ENCODE data around the gene VDR.

The VDR gene

GRCh38 chr12:47848853-47849252, 55.9 kb downstream of the VDR start:
- H3K4me1 ChIP-seq (ENCODE audit: insufficient read depth, low read length): no peaks in the 10 kb centered on the region
- no peak for ATAC-seq (ENCODE audit: insufficient read depth, low read depth)
- no peak for TF ChIP-seq EZH2 (IDR thresholded peaks at IDR 0.05; ENCODE audit: borderline replicate concordance, low read depth, low read length, severe bottlenecking)
- TF ChIP-seq CTCF (IDR thresholded peaks at IDR 0.05; ENCODE audit: borderline replicate concordance, extremely low read depth, low read length, poor library complexity, severe bottlenecking): no peak
- H3K4me3 ChIP-seq (ENCODE audit: low read depth in 1 of 2, low read length in 2 of 2): no peak overlapping the region
- H3K9me3 ChIP-seq (ENCODE audit: insufficient read depth, low read length, severe bottlenecking): no peaks in the 10 kb centered on the region
- H4K20me1 ChIP-seq (ENCODE audit: insufficient read depth, low read length): 0 out of 2 replicates have a peak, but pooled peaks cover 2% of the 10 kb centered on the region
- H3K79me2 ChIP-seq (ENCODE audit: insufficient read depth, low read length): no peaks in the 10 kb centered on the region
- H3K27ac ChIP-seq (ENCODE audit: low read length): no peak overlapping the region
- no peaks in the 10 kb centered on the region for H3K36me3 ChIP-seq (ENCODE audit: insufficient read depth, low read length)
- H3K4me2 ChIP-seq (ENCODE audit: insufficient read depth, low read length): no peak overlapping the region
- DNase-seq: no peak
- peaks cover 6% of the 10 kb centered on the region for H3K27me3 ChIP-seq (ENCODE audit: insufficient read depth, low read length, poor library complexity)
- no peak overlapping the region for H2AFZ ChIP-seq (ENCODE audit: low read depth, low read length)
- no peak overlapping the region for H3K9ac ChIP-seq (ENCODE audit: low read depth, low read length)

- ATAC-seq (ENCODE audit: insufficient read depth, low read depth) (no peak), DNase-seq (no peak)
- TF ChIP-seq EZH2 (IDR thresholded peaks at IDR 0.05; ENCODE audit: borderline replicate concordance, low read depth, low read length, severe bottlenecking): no peak
- TF ChIP-seq CTCF (IDR thresholded peaks at IDR 0.05; ENCODE audit: borderline replicate concordance, extremely low read depth, low read length, poor library complexity, severe bottlenecking): no peak
- Histone ChIP-seq H4K20me1 (ENCODE audit: insufficient read depth, low read length) (0 out of 2 replicates have a peak, but pooled peaks cover 2% of the 10 kb centered on the region), H3K27me3 (ENCODE audit: insufficient read depth, low read length, poor library complexity) (peaks cover 10% of the 10 kb centered on the region), H3K27ac (ENCODE audit: low read length) (no peak overlapping the region), H3K9ac (ENCODE audit: low read depth, low read length) (no peak overlapping the region), H3K4me3 (ENCODE audit: low read depth in 1 of 2, low read length in 2 of 2) (no peak overlapping the region), H3K79me2 (ENCODE audit: insufficient read depth, low read length) (no peaks in the 10 kb centered on the region), H2AFZ (ENCODE audit: low read depth, low read length) (no peak overlapping the region), H3K9me3 (ENCODE audit: insufficient read depth, low read length, severe bottlenecking) (no peaks in the 10 kb centered on the region), H3K36me3 (ENCODE audit: insufficient read depth, low read length) (no peaks in the 10 kb centered on the region), H3K4me2 (ENCODE audit: insufficient read depth, low read length) (no peak overlapping the region), H3K4me1 (ENCODE audit: insufficient read depth, low read length) (no peaks in the 10 kb centered on the region)
Measured at GRCh38 chr12:47846294-47846996, 58.3 kb downstream of the VDR start.

- Histone ChIP-seq H2AFZ (ENCODE audit: low read depth, low read length) (no peak overlapping the region), H3K36me3 (ENCODE audit: insufficient read depth, low read length) (no peaks in the 10 kb centered on the region), H3K9ac (ENCODE audit: low read depth, low read length) (no peak overlapping the region), H3K27ac (ENCODE audit: low read length) (no peak overlapping the region), H4K20me1 (ENCODE audit: insufficient read depth, low read length) (0 out of 2 replicates have a peak, but pooled peaks cover 2% of the 10 kb centered on the region), H3K9me3 (ENCODE audit: insufficient read depth, low read length, severe bottlenecking) (no peaks in the 10 kb centered on the region), H3K4me2 (ENCODE audit: insufficient read depth, low read length) (no peak overlapping the region), H3K4me1 (ENCODE audit: insufficient read depth, low read length) (no peaks in the 10 kb centered on the region), H3K4me3 (ENCODE audit: low read depth in 1 of 2, low read length in 2 of 2) (no peak overlapping the region), H3K27me3 (ENCODE audit: insufficient read depth, low read length, poor library complexity) (peaks cover 14% of the 10 kb centered on the region), H3K79me2 (ENCODE audit: insufficient read depth, low read length) (no peaks in the 10 kb centered on the region)
- no peak for ATAC-seq (ENCODE audit: insufficient read depth, low read depth)
- TF ChIP-seq EZH2 (IDR thresholded peaks at IDR 0.05; ENCODE audit: borderline replicate concordance, low read depth, low read length, severe bottlenecking) (no peak), CTCF (IDR thresholded peaks at IDR 0.05; ENCODE audit: borderline replicate concordance, extremely low read depth, low read length, poor library complexity, severe bottlenecking) (no peak)
- DNase-seq: no peak
Measured at GRCh38 chr12:47845081-47845480, 59.7 kb downstream of the VDR start.

Data from DND-41 (cell line).